K562 (cell line): ENCODE data around the gene CDKN2B-AS1. TPM values are rescaled to one million over a fixed set of nuclear protein-coding genes. Genes with fewer than 3 reads are reported as not detected.
"Not testable (repeated sequence)": the region's sequence is repeated elsewhere in the genome, so short reads cannot be mapped to it uniquely, and the experiment has no call there.

Experiments
- ATAC-seq: fragments of 200-7000 bp; cut with Tn5 transposase; 3 replicates; pipeline ENCODE4 v1.9.1; 2020; ENCODE audit warnings: moderate library complexity
- BruUV-seq: library from RNA; stranded (reverse); fragments of 400-500 nt; replicated peaks from 2 replicates; lab custom pipeline; 2021; lab: Mats Ljungman, UMichigan
- CTCF ChIA-PET: fragments of 300-600 bp; formaldehyde crosslinking; extraction: SDS; loops from one replicate; lab custom pipeline; 2021; ENCODE audit warnings: low intra/inter-chr PET ratio; lab: Yijun Ruan, JAX
- POLR2A ChIA-PET: fragments of 300-600, 350-650 bp; sonication (Branson Sonifier 250); formaldehyde crosslinking; extraction: SDS; loops from one replicate; lab custom pipeline; 2021; ENCODE audit warnings: antibody characterized with exemption, inconsistent platforms; lab: Yijun Ruan, JAX
- DNase-seq, 4 experiments: peaks; one replicate each; pipeline versions ENCODE4 v3.0.0 to v3.0.0-alpha.2; 2011 to 2018; ENCODE audit warnings: low spot score in 3 of 4, mixed read lengths in 3 of 4; ENCODE audit errors: extremely low read depth in 1 of 4
- FAIRE-seq: peaks from 2 replicates; lab custom pipeline; 2011; peaks lifted over from hg19 to GRCh38; lab: Jason Lieb, UNC
- H2AFZ ChIP-seq: 2 replicates; pipeline ENCODE4 v1.6.0; 2011; ENCODE audit warnings: low read depth, low read length, control low read depth, inconsistent platforms
- H3K27ac ChIP-seq: fragments of 200-600 bp; 3 replicates; pipeline ENCODE4 v1.8.0; 2011; ENCODE audit warnings: low read depth, mild to moderate bottlenecking, control low read depth, inconsistent platforms, low read length, moderate library complexity, mixed read lengths; ENCODE audit errors: extremely low read depth
- H3K27me3 ChIP-seq, 2 experiments: fragments of 300-600 bp in 1 of 2; 2 replicates in 1 of 2; 3 replicates in 1 of 2; pipeline versions ENCODE4 v1.6.0 to v1.8.0; 2011; ENCODE audit warnings: inconsistent platforms in 2 of 2, low read length in 2 of 2, mild to moderate bottlenecking in 1 of 2, mixed read lengths in 1 of 2, moderate library complexity in 1 of 2; ENCODE audit not compliant: control insufficient read depth in 2 of 2, insufficient read depth in 2 of 2
- H3K36me3 ChIP-seq: fragments of 300-600 bp; 3 replicates; pipeline ENCODE4 v1.8.0; 2011; ENCODE audit warnings: mild to moderate bottlenecking, low read length, inconsistent platforms; ENCODE audit not compliant: control insufficient read depth, insufficient read depth
- H3K4me1 ChIP-seq, 2 experiments: fragments of 200-600 bp in 1 of 2; replicated peaks in 1 of 2; 2 replicates in 1 of 2; 3 replicates in 1 of 2; pipeline versions ENCODE4 v1.5.1 to v1.8.0; 2011; ENCODE audit warnings: inconsistent platforms in 2 of 2, low read length in 2 of 2, mild to moderate bottlenecking in 1 of 2, mixed read lengths in 1 of 2, moderate library complexity in 1 of 2; ENCODE audit not compliant: control insufficient read depth in 2 of 2, insufficient read depth in 2 of 2
- H3K4me2 ChIP-seq: 2 replicates; pipeline ENCODE4 v1.6.1; 2011; ENCODE audit warnings: low read length, control low read depth, inconsistent platforms, mixed read lengths; ENCODE audit not compliant: insufficient read depth
- H3K4me3 ChIP-seq: fragments of 200-600 bp; sonication (generic), shearing (Covaris generic); 2 replicates; pipeline ENCODE4 v1.5.1; 2016; ENCODE audit warnings: control low read depth, inconsistent platforms
- H3K79me2 ChIP-seq: fragments of 200-600 bp; 3 replicates; pipeline ENCODE4 v1.8.0; 2011; ENCODE audit warnings: low read length, inconsistent platforms; ENCODE audit not compliant: control insufficient read depth, insufficient read depth
- H3K9ac ChIP-seq, 2 experiments: 2 replicates each; pipeline versions ENCODE4 v1.6.0 to v1.6.1; 2011; ENCODE audit warnings: low read depth in 2 of 2, low read length in 2 of 2, control low read depth in 1 of 2, inconsistent platforms in 1 of 2, mild to moderate bottlenecking in 1 of 2, mixed read lengths in 1 of 2; ENCODE audit not compliant: insufficient read depth in 1 of 2
- H3K9me1 ChIP-seq: one replicate; pipeline ENCODE4 v1.6.0; 2011; ENCODE audit warnings: inconsistent platforms, mild to moderate bottlenecking, low read length, moderate library complexity; ENCODE audit not compliant: control insufficient read depth, insufficient read depth
- H3K9me3 ChIP-seq: replicated peaks from 2 replicates; pipeline ENCODE4 v1.5.1; 2011; ENCODE audit warnings: low read depth, low read length, inconsistent platforms; ENCODE audit not compliant: control insufficient read depth, insufficient read depth
- H4K20me1 ChIP-seq: replicated peaks from 2 replicates; pipeline ENCODE4 v1.6.1; 2011; ENCODE audit warnings: low read length, inconsistent platforms, mixed read lengths; ENCODE audit not compliant: control insufficient read depth, insufficient read depth
- ATF7 ChIP-seq: fragments of 450-650 bp; IDR thresholded peaks from 2 replicates; pipeline ENCODE4 v1.7.1; 2014; ENCODE audit warnings: mild to moderate bottlenecking, moderate library complexity
- CAMTA2 ChIP-seq: fragments of 250-450 bp; sonication (Bioruptor Pico); conservative IDR thresholded peaks from 2 replicates; pipeline ENCODE4 v1.5.1; 2022
- CCAR2 ChIP-seq: fragments of 200-400 bp; formaldehyde crosslinking; IDR thresholded peaks from 2 replicates; pipeline ENCODE4 v1.6.1; 2017; ENCODE audit warnings: mild to moderate bottlenecking, low read depth, low read length
- FOXA3 ChIP-seq, 2 experiments: fragments of 450-650 bp in 1 of 2; sonication (generic) in 1 of 2; formaldehyde crosslinking; IDR thresholded peaks in 1 of 2; conservative IDR thresholded peaks in 1 of 2; 2 replicates each; pipeline versions ENCODE4 v1.4.0 to v1.8.0; 2020 to 2022; ENCODE audit warnings: mild to moderate bottlenecking in 2 of 2, missing genetic modification reagents in 1 of 2
- NFE2 ChIP-seq: IDR thresholded peaks from 2 replicates; pipeline ENCODE4 v1.6.1; 2014; ENCODE audit warnings: antibody characterized with exemption, low read depth
- POU5F1 ChIP-seq: fragments of 150-350 bp; IDR thresholded peaks from 2 replicates; pipeline ENCODE4 v1.6.1; 2014; ENCODE audit warnings: borderline replicate concordance, low read length, low read depth, mild to moderate bottlenecking; ENCODE audit not compliant: partially characterized antibody
- ZEB2 ChIP-seq: fragments of 450-650 bp; IDR thresholded peaks from 2 replicates; pipeline ENCODE4 v1.6.1; 2016
- ZNF121 ChIP-seq: sonication (generic); formaldehyde crosslinking; conservative IDR thresholded peaks from 2 replicates; pipeline ENCODE4 v1.8.0; 2022; ENCODE audit warnings: missing genetic modification reagents
- ZNF197 ChIP-seq: fragments of 200-800 bp; sonication (Bioruptor generic); IDR thresholded peaks from 2 replicates; pipeline ENCODE4 v1.6.1; 2016; ENCODE audit warnings: low read depth, missing genetic modification characterization, missing compliant biosample characterization
- ZNF3 ChIP-seq: fragments of 250-450 bp; sonication (Bioruptor Pico); IDR thresholded peaks from 2 replicates; pipeline ENCODE4 v1.5.0; 2021; ENCODE audit warnings: mild to moderate bottlenecking, moderate library complexity
- ZNF436 ChIP-seq: fragments of 250-450, 450-650 bp; sonication (Bioruptor Pico); formaldehyde crosslinking; IDR thresholded peaks from 2 replicates; pipeline ENCODE4 v1.7.0; 2020; ENCODE audit warnings: mild to moderate bottlenecking
- ZNF57 ChIP-seq: fragments of 450-650 bp; formaldehyde crosslinking; IDR thresholded peaks from 2 replicates; pipeline ENCODE4 v1.4.0; 2020; ENCODE audit warnings: mild to moderate bottlenecking, moderate library complexity
- ZNF696 ChIP-seq: fragments of 250-450 bp; sonication (Bioruptor Pico); conservative IDR thresholded peaks from 2 replicates; pipeline ENCODE4 v1.4.0; 2020; ENCODE audit warnings: mild to moderate bottlenecking, moderate library complexity
- WGBS: fragments of 100-300 bp; shearing (Covaris generic); methylation state at CpG from one replicate; pipeline ENCODE4 v1.1.6; 2016; ENCODE audit warnings: low coverage, mixed read lengths; ENCODE audit not compliant: insufficient coverage; ENCODE audit errors: missing lambda C conversion rate; 5-methylcytosine and 5-hydroxymethylcytosine counted together
- in situ Hi-C: fragments of 300-500 bp; cut with MboI; formaldehyde crosslinking; loops from 4 replicates; pipeline ENCODE4 v1.15.0; 2018; ENCODE audit warnings: inconsistent platforms, mixed read lengths
- intact Hi-C: fragments of 100-400 bp; cut with micrococcal nuclease; formaldehyde crosslinking; loops from 2 replicates; pipeline ENCODE4 v1.14.2; 2022
- polyA plus RNA-seq, 8 experiments: library from polyadenylated mRNA; depleted of rRNA in 4 of 8; stranded (reverse) in 5 of 8; unstranded in 3 of 8; fragments of >200 nt; fragmentation: Nextera tagmentation in 2 of 8; fragmentation: Illumina TruSeq in 1 of 8; extraction: Ambion mirVana in 2 of 8; extraction: Trizol in 1 of 8; gene quantifications; 2 replicates each; pipeline versions ENCODE4 v1.2.1 to v1.2.3, GENCODE V29; 2011 to 2014; ENCODE audit warnings: inconsistent platforms in 1 of 8, missing spikeins in 1 of 8
- total RNA-seq, 7 experiments: library from RNA; depleted of rRNA in 6 of 7; stranded (reverse); fragments of >200 nt in 6 of 7; fragmentation: Illumina TruSeq in 2 of 7; extraction: Trizol in 2 of 7; gene quantifications; 2 replicates each; pipeline versions ENCODE4 v1.2.1 to v1.2.3, GENCODE V29; 2011 to 2021; ENCODE audit warnings: low replicate concordance in 1 of 7
- TF ChIP-seq, protein P1 (sequence below): fragments of 250-450 bp; sonication (Bioruptor Pico); IDR thresholded peaks from 2 replicates; pipeline ENCODE4 v1.5.0; 2021

The CDKN2B-AS1 gene
- total and polyA plus RNA-seq, 9 of the 15 experiments (the other 6 are each of a cell fraction or from before 2014, with no cell fraction given) = not detected

DNA sequence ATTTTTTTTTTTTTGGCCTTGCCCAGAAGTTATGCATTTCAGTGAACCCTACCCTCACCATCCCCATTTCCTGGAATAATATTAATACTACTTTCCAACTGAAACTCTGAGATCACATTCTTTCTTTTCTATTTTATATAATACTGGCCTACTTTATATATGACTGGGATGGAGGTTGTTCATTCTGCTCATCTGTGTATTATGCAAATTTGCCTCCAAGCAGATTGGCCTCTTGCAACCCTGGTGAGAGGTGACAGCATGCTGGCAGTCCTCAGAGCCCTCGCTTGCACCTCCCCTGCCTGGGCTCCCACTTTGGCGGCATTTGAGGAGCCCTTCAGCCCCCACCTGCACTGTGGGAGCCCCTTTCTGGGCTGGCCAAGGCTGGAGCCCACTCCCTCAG is 35.8 kb upstream of the CDKN2B-AS1 start:
- Histone ChIP-seq H3K4me3 (no peak overlapping the region), H3K79me2 (no peaks in the 10 kb centered on the region), H3K27me3 (no peaks in the 10 kb centered on the region), H3K4me2 (no peak overlapping the region), H3K27ac (no peak overlapping the region), H3K9ac (no peak overlapping the region), H3K9me1 (no peaks in the 10 kb centered on the region), H4K20me1 (no peaks in the 10 kb centered on the region), H2AFZ (no peak overlapping the region), H3K36me3 (no peaks in the 10 kb centered on the region), H3K4me1 (no peaks in the 10 kb centered on the region), H3K9me3 (no peaks in the 10 kb centered on the region)
- ChIA-PET CTCF (no interaction called here), POLR2A (no interaction called here)
- no peak for ATAC-seq
- intact Hi-C loops (no loop called here), in situ Hi-C loops (no loop called here)
- no peak for FAIRE-seq
- TF ChIP-seq ZNF57 (no peak), FOXA3 (CRISPR knock-in tag; conservative IDR thresholded peaks at IDR 0.05 in 1 of 2, IDR thresholded peaks at IDR 0.05 in 1 of 2) (no peak), ZNF121 (CRISPR knock-in tag) (no peak), ZNF3 (CRISPR knock-in tag) (no peak), ZEB2 (no peak), ZNF696 (no peak), CCAR2 (no peak), ATF7 (no peak), ZNF197 (CRISPR knock-in tag) (no peak), POU5F1 (no peak), NFE2 (no peak), CAMTA2 (CRISPR knock-in tag) (no peak), ZNF436 (CRISPR knock-in tag) (no peak)
- TF ChIP-seq, protein P1, sequence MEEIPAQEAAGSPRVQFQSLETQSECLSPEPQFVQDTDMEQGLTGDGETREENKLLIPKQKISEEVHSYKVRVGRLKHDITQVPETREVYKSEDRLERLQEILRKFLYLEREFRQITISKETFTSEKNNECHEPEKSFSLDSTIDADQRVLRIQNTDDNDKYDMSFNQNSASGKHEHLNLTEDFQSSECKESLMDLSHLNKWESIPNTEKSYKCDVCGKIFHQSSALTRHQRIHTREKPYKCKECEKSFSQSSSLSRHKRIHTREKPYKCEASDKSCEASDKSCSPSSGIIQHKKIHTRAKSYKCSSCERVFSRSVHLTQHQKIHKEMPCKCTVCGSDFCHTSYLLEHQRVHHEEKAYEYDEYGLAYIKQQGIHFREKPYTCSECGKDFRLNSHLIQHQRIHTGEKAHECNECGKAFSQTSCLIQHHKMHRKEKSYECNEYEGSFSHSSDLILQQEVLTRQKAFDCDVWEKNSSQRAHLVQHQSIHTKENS = no peak
- WGBS = no CpG with 5 or more reads among the region's 2 CpGs
- DNase-seq = no peak
- no TSS peak for BruUV-seq

DNA sequence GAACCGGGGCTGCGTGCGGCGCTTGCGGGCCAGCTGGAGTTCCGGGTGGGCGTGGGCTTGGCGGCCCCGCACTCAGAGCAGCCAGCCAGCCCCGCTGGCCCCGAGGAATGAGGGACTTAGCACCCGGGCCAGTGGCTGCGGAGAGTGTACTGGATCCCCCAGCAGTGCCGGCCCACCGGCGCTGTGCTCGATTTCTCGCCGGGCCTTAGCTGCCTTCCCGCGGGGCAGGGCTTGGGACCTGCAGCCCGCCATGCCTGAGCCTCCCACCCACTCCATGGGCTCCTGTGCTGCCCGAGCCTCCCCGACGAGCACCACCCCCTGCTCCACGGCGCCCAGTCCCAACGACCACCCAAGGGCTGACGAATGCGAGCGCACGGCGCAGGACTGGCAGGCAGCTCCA is 35.3 kb upstream of the CDKN2B-AS1 start:
- CTCF ChIA-PET = not testable (repeated sequence)
- WGBS = no CpG with 5 or more reads among the region's 33 CpGs

More for the DNA sequence above, 35.3 kb upstream of the CDKN2B-AS1 start:
- H3K9ac ChIP-seq, H3K9me1 ChIP-seq, H3K4me1 ChIP-seq, H2AFZ ChIP-seq, FAIRE-seq, H3K27me3 ChIP-seq, H3K79me2 ChIP-seq, H3K9me3 ChIP-seq, H3K4me2 ChIP-seq, in situ Hi-C loops, H3K4me3 ChIP-seq, H4K20me1 ChIP-seq, H3K27ac ChIP-seq, DNase-seq, ATAC-seq, intact Hi-C loops, BruUV-seq, POLR2A ChIA-PET, H3K36me3 ChIP-seq: not testable (repeated sequence)
